HG03439 (cell line): ENCODE measurements around the gene CCDC92.

Experiments used
- ATAC-seq: cut with Tn5 transposase; IDR thresholded peaks from one replicate; pipeline ENCODE4 v1.9.1; 2021; ENCODE audit warnings: mild to moderate bottlenecking, moderate library complexity; ENCODE audit not compliant: unreplicated experiment

Gene CCDC92

DNA sequence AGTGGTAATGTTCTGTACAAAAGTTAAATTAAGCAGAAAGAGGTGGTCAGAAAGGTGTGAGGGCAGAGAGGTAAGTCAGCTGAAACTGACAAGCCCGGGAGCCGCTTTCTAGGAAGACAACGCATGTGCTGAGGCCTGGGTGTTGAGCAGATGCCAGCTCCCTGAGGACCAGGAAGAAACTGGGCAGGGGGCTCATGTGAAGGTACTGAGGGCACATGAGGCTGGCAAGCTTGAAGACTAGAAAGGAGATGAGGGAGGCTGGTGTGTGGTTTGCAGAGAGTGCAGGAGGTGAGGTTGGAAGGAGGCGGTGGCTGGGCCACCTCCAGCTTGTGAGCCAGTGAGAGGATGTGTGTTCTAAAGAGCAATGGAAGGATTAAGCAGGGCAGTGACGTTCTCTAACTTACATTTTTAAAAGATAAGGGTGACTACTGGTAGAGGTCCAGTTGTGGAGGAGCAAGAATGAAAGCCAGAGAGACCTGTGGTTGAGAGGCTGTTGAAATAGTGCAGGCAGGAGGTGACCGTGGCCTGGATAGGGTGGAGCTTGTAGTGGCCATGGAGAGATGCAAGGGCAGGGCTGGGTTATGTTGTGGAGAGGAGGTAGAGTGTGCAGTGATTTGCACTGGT, 29.5 kb upstream of the CCDC92 start:
- no peak for ATAC-seq

DNA sequence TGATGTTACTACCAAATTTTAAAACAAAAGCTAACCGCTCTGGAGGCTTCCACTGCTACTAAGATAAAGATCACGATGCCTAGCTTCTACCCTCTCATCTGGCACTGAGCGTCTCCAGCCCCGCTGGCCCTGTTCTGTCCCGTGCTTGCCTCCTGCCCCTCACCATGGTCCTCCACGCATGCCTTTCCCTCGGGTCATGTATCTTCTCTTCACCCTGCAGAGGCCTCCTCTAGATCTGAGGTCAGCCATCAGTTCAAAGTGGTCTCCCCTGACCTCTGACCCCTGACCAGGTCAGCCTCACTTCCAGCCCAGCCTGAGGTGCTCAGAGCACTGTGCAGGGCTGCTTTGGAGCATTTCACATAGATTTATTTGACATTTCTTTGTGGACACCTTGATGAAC, 28.7 kb upstream of the CCDC92 start:
- no peak for ATAC-seq

DNA sequence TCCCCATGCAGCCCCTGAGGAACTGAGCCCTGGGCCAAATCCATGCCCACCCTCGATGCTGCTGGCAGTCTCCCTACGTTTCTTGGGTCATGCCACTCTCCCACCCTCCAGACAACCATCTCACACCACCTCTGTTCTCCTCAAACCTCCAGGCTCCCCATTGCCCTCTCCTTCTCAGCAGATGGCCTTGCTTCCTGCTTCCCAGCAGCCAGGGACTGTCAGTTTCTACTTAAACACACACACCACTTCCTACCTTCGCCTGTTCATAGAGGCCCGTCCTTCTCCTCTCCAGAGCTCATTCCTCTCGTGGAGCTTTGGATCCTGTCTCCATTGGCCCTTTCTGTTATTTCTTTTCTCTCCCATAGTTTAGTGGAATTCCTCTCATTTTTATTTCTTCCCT, 27.5 kb upstream of the CCDC92 start:
- ATAC-seq = no peak

DNA sequence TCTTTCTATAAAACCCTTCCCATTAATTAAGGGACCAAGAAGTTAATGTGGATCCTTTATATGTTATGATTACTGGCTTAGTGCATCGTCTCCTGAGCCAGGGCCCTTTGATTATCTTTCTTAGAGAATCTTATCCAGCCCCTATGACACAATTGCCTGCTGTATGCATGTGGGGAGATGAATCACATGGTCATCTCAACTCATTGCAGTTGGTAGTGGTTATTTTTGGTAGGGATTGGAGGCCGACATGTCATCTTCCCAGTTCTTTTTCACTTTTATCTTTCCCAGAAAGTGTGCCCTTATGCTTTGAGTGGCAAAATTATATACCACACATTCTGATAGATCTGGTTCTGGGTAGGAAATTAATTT, 26.3 kb upstream of the CCDC92 start:
- ATAC-seq = no peak

DNA sequence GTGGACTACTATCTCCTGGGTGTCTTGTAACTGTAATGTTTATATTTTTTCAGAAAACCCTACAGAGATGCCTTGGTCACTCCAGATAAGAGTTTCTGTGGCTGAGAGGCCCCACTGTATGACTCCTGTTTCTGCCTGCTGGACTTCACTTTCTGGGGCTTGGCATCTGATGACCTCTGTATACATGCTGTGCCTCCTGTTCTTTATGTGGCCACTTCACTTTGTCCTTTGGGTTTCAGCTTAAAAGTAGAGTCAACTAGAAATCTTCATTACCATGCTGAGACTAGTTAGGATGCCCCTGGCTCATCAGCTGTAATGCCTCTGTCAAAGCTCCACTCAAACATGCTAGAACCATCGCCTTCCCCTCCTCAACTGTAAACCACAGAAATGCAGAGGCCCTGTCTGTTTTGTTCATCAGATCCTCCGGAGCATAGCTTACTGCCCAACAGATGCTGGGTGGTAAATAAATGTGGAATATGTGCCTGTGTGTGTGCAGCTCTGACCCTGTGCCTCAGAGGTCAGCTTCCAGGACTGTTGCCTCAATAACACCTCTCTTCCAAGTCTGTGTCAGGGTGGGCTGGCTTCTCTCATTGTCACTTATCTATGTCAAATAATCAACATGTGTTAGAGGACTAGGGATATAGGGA, 25.8 kb upstream of the CCDC92 start:
- no peak for ATAC-seq

DNA sequence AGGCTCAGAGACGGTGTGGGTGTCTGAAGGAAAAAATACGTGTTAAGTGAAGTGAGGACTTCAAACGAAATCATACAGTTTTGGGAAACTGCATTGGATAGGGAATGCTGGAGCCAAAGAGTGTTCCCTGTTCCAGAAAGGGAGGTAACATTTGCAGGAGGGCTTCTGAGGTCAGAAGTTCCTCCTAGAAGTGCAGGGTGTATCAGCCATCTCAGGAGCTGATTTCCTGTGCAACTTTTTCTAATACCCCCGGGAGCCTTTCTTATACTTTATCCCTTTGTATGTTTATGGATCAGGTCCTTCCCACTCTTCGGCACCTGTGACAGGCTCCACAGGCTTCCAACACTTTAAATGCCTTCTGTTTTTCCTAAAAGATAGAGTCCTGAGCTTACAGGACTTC, 25.3 kb upstream of the CCDC92 start:
- no peak for ATAC-seq

DNA sequence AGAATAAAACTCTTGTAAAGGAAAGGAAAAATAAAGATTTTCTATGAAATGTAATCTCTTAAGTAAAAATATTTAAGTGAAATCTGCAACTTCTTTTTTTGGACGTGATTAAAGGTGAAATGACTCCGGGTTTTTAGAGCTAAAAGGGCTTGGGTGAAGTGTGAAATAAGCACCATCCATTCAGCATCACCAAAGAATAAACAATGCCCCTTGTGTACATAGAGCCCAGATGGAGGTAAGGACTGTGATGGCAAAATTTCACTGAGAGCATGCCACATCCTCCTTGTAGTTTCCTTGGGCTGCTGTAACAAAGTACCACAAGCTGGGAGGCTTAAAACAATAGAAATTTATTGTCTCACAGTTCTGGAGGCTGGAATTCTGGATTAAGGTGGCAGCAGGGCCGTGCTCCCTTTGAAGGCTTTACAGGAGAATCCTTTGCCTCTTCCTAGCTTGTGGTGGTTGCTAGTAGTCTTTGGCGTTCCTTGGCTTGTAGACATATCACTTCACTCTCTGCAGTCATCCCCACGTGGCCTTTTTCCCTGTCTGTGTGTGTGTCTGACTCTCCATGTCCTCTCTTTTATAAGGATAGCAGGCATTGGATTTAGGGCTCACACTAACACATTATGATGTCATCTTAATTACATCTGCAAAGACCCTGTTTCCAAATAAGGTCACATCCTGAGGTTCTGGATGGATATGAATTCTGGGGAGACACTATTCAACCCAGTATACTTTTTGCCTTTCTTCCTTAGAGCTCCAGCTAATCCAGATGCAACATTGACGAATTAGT, 24.6 kb upstream of the CCDC92 start:
- no peak for ATAC-seq

DNA sequence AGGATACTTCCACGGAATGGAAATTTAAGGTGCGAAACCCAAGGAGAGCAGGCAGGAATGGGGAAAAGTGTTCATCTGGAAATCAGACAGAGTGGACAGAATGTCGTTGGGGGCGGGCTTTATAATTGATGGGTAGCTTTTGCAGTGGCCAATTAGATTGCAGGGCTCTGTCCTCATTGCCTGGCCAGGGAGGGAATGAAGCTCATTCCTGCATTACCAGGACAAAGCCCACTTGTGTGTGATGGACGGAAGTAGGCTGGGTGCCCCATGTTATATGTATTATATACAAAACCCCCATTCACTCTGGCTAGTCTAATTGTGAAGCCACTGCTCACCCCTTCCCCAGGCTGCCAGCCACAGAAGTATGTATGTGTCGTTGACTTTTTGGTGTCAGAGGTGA, 23.9 kb upstream of the CCDC92 start:
- ATAC-seq = no peak

DNA sequence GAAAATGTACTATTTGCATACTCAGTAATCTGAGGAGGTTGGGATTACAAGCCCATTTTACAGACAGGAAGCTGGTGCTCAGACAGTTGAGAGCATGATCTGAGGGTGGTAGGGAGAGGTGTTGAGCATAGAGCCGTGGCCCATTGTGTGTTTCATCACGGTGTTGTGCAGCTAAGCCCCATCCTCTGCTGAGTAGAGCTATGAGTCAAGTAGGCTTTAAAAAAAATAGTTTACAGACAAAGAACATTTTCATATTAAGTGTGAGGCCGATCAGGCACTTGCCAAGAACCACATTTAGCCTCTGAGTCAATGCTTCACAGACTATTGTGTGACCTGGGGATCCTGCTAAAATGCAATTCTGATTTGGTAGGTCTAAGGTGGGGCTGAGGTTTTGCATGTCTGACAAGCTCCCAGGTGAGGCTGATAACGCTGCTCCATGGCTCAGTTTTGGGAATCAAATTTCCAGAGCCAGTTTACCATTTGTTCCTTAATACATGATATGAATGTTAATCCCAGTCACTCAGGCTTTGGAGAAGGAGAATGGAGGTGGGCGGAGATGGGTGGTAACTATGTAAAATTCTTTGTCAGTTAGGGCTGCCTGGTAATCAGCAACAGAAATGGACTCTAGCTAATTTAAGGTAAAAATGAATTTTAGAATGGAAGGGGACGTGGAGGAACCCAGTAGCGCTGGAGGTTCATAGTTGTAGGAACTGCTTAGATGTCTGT, 22.6 kb upstream of the CCDC92 start:
- no peak for ATAC-seq

DNA sequence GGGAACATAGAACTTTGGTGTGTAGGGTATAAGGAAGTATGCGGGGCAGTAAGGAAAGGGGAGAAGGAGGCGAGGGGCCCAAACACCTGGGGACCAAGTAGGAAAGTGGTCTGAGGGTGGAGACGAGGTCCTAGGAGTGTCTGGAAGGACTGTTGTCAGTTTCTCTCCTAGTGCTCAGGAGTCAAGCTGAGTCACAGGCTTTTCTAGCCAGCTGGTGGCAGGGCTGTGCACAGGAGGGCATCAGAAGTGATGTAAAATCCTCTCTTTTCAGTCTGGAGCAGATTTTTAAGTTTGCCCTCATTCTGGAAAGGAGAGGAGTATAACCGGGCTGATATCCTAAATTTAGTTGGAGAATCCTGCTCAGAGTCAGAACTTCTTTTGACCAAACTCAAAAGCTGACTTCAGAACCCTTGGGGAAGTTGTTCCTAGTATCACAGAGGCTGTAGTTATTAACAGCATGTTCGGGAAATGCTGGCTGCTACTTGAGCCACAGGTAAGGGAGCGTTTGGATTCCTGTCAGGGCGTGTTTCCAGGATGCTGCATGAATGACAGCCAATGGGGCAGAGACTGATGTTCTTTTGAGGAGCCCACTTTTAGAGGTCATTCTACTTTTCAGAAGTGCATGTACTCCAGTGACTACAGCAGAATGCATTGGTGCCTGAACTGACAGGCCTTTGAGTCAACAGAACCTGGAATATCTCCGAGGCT, 19.6 kb upstream of the CCDC92 start:
- no peak for ATAC-seq

DNA sequence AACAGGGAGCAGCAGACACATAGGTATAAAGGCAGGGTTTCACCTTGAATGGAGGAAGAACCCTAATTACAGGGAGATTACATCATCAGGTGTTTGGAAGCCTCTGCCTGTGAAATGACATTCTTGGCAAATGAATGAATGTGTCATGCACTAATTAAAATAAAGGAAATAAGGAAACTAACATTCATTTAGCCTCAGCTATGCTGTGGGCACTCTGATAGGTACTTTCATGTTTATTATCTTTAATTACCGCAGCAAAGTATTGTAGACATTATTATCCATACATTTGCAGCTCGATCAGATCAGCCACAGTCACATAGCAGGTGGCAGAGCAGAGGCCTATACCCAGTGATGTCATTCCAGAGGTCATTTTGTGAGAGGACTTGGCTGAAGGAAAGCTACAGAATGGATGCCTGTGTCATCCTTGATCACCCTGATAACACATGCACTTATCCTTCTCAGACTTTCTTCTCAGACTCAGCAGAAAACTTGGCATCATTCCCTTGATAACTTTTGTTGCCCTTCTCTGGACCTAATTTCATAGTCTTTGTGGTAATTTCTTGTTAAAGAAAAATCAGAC, 18.8 kb upstream of the CCDC92 start:
- ATAC-seq = no peak

DNA sequence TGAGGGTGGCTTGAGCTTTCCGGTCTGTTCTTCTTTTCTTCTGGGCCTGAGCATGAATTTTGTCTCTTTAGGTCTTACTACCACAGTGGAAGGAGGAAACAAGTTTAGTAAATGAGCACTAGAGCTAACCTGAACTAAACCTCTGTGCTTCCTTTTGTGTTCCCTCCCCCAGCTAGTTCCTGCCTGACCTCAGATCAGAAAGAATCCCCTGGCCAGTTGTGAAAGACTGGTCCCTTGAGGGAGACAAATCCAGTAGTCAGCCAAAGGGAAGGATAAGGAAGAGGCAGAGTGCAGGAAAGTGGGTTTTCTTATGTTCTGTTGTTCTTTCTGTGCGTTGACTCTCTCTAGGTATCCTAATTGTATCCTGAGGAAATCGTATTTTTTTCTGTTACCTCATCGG, 17.9 kb upstream of the CCDC92 start:
- no peak for ATAC-seq

DNA sequence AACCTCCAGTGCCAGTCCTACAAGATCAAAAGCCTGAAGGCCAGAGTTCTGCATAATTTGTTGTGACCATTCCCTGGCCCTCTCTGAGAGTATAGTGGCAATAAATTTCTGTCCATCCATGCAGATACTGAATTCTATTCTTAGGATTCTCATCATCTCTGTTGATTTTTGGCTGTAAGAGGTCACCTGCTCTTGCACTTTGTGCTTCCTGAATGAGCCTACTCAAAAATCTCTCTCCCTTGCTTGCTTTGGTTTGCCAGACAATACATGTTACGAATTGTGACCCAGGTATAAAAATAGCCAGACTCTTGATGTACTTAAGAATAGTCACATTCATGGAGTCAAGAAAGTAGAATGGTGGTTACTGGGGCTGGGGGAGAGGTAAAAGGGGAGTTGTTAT, 17.1 kb upstream of the CCDC92 start:
- no peak for ATAC-seq

DNA sequence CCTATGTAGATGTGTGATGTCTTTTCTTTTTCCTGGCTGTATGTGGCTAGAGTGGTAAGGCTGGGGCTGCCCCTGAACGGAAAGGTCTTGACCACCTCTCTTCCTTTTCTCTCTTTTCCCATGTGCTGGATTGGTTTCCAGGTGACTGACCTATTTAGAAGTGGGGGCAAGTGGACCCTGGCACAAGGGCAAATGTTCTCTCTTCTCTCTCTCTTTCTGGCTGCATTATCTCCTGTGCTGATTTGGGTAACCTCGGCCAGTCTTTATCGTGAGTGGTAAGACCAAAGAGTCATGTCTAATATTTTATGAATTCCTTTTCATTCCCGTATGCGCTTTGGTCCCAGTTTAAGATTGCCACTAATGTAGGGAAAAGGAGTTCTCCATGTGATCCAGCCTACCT, 16.5 kb upstream of the CCDC92 start:
- ATAC-seq = no peak

DNA sequence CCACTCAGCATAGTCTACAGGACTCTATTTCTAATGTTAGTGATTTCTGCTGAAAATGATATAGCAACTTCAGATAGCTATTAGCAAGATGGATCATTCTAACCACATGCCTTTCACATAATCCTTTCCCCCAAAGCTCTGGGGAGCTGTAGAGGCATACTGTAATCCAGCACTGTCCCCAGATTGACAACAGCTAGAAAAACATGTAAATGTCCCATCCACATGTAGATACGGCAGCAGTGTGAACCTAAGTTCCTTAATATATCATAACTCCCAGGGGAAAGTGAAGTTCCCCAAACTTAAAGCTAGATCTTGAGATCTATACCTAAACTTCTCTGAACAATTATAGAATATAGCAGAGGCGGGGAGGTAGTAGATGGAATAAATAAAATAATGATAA, 14.4 kb upstream of the CCDC92 start:
- ATAC-seq = no peak

DNA sequence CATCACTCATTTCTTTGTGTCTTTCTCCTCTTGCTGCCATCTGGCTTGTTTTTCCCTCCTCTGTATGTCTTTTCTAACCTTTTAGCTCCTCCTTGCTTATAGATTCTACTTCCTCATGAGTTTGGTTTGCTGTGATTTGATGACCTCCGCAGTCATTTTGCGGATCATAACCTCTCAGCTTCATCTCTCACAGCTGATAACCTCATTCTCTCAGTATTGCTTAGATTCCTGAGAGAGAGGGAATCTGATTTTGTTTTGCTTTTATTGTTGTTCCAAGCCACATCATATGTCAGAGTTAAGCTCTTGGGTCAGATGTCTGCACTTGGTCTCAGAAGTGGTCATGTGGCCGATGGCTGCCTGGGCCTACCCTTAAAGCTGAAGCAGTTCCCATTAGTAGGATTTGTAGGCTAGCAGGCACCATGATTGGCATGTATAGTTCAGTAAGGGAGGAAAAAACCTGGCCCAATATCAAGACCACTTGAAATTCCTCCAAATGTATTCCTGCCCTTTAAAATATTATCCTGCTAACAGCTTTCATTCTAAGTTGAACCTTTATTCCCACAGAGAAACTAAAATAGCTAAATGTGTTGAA, 13.8 kb upstream of the CCDC92 start:
- ATAC-seq = no peak

DNA sequence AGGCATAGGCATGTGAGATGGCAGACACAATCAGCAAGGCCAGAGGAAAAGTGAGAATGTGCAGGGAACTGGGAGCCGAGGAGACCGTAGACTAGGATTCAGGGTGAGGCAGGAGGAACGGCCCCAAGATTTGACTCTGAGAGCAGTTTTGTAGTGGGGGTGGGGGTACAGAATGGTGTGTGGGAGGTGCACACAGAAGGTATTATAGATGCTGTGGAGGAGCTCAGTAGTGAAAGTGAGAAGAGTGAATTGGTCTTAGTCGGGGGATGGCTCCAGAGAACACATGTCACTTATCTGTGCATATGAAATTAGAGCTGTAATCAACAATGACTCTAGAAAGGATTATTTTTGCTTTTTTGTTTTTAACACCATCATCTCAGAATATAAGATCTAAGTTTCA, 12.3 kb upstream of the CCDC92 start:
- ATAC-seq = no peak

DNA sequence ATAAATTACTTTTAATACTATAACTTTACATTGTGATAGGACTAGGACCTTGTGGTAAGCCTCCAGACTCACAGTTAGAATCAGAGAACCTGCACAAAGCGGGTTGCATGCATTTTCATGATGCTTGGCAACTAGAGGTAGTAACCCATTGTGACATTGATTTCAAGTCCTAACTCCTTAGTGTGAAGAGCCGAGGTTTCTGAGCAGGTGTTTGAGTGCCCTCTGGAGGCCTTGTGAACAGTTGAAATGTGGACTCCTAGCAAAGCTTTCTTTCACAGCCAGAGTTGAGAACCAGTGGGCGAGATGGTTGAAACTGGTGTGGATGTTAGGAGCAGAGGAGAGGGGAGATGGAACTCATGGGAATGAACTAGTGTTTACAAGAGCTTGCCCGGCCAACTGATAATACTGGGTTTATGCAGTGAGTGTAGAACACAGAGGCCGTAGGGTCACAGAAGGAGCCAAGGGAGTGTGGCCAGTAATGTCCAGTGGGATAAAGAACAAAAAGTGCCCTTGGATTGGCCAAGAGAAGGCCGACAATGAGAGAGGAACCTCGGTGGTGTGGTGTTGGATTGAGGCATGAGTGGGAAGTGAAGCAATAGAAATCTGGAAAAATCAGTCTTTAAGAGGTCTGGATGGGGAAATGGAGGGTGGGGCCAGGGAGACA, 11.3 kb upstream of the CCDC92 start:
- no peak for ATAC-seq

DNA sequence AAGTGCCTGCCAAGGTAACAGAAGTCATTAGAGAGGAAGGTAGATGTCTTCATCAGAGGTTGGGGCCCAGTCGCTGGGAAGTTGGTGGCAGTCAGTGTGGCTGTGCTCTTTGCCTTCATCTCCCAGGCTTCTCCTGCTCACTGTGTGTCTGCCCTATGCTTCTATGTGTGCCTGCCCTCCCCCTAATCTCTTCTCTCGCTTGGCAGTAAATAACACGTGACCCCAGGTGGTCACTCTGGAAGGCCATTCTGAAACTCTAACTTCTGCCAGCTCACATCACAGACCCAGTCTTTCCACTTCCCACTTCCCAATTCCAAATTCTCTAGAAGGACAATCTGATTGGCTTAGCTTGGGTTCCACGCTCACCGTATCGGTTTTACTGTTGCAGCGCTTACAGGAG, 9.6 kb upstream of the CCDC92 start:
- no peak for ATAC-seq

DNA sequence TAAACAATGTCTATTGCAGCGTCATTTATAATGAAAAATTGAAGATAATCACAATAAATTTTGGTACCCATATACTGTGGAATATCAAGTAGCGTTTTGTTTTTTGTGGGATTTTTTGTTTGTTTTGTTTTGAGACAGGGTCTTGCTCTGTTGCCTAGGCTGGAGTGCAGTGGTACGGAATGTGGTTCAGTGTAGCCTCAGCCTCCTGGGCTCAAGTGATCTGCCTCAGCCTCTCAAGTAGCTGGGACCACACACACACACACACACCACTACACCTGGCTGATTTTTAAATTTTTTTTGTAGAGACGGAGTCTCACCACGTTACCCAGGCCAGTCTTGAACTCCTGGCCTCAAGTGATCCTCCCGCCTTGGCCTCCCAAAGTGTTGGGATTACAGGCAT, 6.9 kb upstream of the CCDC92 start:
- ATAC-seq = no peak
